Uterus (tissue), 2 donors: ENCODE results near the gene EIF2S3.

Source experiments
- POLR2A ChIP-seq, 2 donors: fragments of 450-650 bp; IDR thresholded peaks; one replicate each; pipeline ENCODE4 v1.6.1; 2016; ENCODE audit warnings: antibody characterized with exemption in 2 of 2, mild to moderate bottlenecking in 1 of 2, moderate library complexity in 1 of 2
- TF ChIP-seq, protein P1 (sequence below), 4 experiments: fragments of 200-600 bp in 2 of 4; fragments of 450-650 bp in 2 of 4; sonication (generic) in 2 of 4; IDR thresholded peaks; one replicate each; pipeline ENCODE4 v1.5.1; 2016 to 2019; ENCODE audit warnings: antibody characterized with exemption in 4 of 4, mild to moderate bottlenecking in 2 of 4, moderate library complexity in 1 of 4

GRCh38 chrX:24014388-24015018, 40.3 kb upstream of the EIF2S3 start:
- TF ChIP-seq, protein P1, sequence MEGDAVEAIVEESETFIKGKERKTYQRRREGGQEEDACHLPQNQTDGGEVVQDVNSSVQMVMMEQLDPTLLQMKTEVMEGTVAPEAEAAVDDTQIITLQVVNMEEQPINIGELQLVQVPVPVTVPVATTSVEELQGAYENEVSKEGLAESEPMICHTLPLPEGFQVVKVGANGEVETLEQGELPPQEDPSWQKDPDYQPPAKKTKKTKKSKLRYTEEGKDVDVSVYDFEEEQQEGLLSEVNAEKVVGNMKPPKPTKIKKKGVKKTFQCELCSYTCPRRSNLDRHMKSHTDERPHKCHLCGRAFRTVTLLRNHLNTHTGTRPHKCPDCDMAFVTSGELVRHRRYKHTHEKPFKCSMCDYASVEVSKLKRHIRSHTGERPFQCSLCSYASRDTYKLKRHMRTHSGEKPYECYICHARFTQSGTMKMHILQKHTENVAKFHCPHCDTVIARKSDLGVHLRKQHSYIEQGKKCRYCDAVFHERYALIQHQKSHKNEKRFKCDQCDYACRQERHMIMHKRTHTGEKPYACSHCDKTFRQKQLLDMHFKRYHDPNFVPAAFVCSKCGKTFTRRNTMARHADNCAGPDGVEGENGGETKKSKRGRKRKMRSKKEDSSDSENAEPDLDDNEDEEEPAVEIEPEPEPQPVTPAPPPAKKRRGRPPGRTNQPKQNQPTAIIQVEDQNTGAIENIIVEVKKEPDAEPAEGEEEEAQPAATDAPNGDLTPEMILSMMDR (IDR thresholded peaks at IDR 0.05) = no peak
- no peak for TF ChIP-seq POLR2A (IDR thresholded peaks at IDR 0.05)
